Large intestine (tissue), 3 donors: ENCODE results near the gene FUT7. TPM values are rescaled to one million over a fixed set of nuclear protein-coding genes. Genes with fewer than 3 reads are reported as not detected.

Source experiments
- DNase-seq, 2 donors: peaks; one replicate each; pipeline versions ENCODE4 v3.0.0 to v3.0.0-alpha.2; 2013
- H3K27ac ChIP-seq: one replicate; pipeline ENCODE4 v1.5.1; 2013; ENCODE audit warnings: low read length
- H3K27me3 ChIP-seq: 2 replicates; pipeline ENCODE4 v1.6.1; 2013; ENCODE audit warnings: low read length; ENCODE audit not compliant: control insufficient read depth, insufficient read depth
- H3K36me3 ChIP-seq: 2 replicates; pipeline ENCODE4 v1.6.1; 2013; ENCODE audit warnings: low read length; ENCODE audit not compliant: control insufficient read depth, insufficient read depth
- H3K4me1 ChIP-seq: one replicate; pipeline ENCODE4 v1.6.1; 2013; ENCODE audit warnings: low read length; ENCODE audit not compliant: control insufficient read depth, insufficient read depth
- H3K4me3 ChIP-seq: one replicate; pipeline ENCODE4 v1.5.1; 2013; ENCODE audit warnings: low read length
- H3K9me3 ChIP-seq: one replicate; pipeline ENCODE4 v1.6.1; 2013; ENCODE audit warnings: mild to moderate bottlenecking, low read depth, low read length, moderate library complexity; ENCODE audit not compliant: control insufficient read depth
- WGBS: methylation state at CpG from one replicate; pipeline ENCODE4 v1.1.5; 2013; ENCODE audit warnings: low lambda C conversion rate; ENCODE audit not compliant: insufficient coverage; 5-methylcytosine and 5-hydroxymethylcytosine counted together
- polyA plus RNA-seq: library from polyadenylated mRNA; unstranded; fragments of 120-200 nt; gene quantifications from one replicate; pipeline ENCODE4 v1.2.1, GENCODE V29; 2013

Gene FUT7
- polyA plus RNA-seq, 1 donor, result 0.69 TPM

DNA sequence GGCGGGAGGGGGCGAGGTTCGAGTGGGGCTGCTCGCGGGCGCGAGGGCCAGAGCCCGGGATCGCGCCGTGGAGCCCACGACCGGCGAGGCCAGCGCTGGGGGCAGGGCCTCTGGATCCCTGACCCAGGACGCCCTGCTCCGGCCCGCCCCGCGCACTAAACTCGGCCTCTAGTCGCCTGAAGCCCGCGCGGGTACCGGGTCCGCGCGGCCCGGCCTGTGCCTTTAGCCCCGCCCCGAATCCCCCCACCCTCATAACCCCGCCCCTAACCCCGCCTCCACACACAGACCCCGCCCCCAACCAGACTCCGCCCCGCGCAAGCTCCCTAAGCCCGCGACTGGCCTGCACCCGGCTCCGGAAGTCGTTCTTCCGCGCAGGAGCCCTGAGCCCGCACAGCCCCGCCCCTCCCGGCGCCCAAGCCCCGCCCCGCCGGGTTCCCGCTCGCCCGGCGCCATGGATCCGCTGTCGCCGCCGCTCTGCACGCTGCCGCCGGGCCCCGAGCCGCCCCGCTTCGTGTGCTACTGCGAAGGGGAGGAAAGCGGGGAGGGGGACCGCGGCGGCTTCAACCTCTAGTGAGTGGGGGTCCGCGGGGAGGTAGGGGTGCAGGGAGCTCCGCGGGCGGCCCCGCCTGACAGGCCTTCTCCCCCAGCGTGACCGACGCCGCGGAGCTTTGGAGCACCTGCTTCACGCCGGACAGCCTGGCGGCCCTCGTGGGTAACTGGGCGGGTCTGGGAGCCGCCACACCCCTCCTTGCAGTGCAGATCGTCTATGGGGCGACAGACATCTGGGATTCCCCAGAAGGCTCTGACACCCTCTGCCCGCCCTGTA, 39.7 kb downstream of the FUT7 start, which contains the start of gene PAXX:
Gene PAXX, plus strand, starts transcription at position 430 of the 826 bp plus-strand sequence. Its CDS starts 22 bp downstream, at position 452.
- WGBS, result no CpG with 5 or more reads among the region's 92 CpGs
- H3K4me1 ChIP-seq, result peaks cover 32% of the 10 kb centered on the region
- H3K27ac ChIP-seq, result peak within 1 kb of the TSS; percentile 42
- H3K36me3 ChIP-seq, result peaks cover 6% of the 10 kb centered on the region
- peak within 1 kb of the TSS; percentile 69 for H3K4me3 ChIP-seq
- peaks cover 13% of the 10 kb centered on the region for H3K9me3 ChIP-seq
- peaks cover 43% of the 10 kb centered on the region for H3K27me3 ChIP-seq
- DNase-seq, result peak; percentile 88

DNA sequence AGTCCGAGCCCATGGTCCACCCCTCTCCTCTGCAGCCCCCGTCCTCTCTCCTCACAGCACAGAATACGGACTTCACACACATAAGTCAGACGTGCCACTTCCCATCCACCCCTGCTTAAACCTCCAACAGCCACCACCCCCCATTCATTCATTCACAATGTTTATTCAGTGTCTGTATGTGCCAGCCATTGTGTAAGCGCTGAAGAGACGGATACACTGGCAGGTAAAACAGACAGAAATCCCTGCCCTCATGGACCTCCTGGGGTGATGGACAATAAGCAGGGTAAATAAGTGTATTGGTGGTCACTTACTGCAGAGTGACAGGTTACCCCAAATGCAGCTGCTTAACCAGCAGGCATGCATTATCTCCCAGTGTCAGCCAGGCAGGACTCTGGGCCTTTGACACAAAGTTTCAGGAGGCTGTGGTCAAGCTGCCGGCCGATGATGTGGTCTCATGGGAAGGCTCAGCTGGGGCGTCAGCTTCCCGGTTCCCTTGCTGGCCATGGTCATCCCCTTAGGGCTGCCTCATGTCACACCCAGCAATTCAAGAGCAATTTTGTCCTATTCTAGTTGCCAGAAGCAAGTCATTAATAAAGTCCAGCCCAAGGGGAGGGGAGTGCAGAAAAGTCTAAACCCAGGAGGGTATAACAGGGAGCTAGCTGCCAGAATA, 41.5 kb downstream of the FUT7 start:
- DNase-seq, result no peak
- H3K4me3 ChIP-seq, result no peak overlapping the region
- WGBS, result no CpG with 5 or more reads among the region's 10 CpGs
- peaks cover 23% of the 10 kb centered on the region for H3K4me1 ChIP-seq
- peaks cover 14% of the 10 kb centered on the region for H3K9me3 ChIP-seq
- peaks cover 6% of the 10 kb centered on the region for H3K36me3 ChIP-seq
- H3K27ac ChIP-seq, result no peak overlapping the region
- H3K27me3 ChIP-seq, result peaks cover 41% of the 10 kb centered on the region

GRCh38 chr9:136988872-136989271, 43.0 kb downstream of the FUT7 start:
- no peak overlapping the region for H3K27ac ChIP-seq
- H3K36me3 ChIP-seq, result peaks cover 4% of the 10 kb centered on the region
- WGBS, result no CpG with 5 or more reads among the region's 4 CpGs
- peaks cover 43% of the 10 kb centered on the region for H3K27me3 ChIP-seq
- H3K9me3 ChIP-seq, result peaks cover 17% of the 10 kb centered on the region
- H3K4me3 ChIP-seq, result no peak overlapping the region
- peaks cover 24% of the 10 kb centered on the region for H3K4me1 ChIP-seq
- no peak for DNase-seq

DNA sequence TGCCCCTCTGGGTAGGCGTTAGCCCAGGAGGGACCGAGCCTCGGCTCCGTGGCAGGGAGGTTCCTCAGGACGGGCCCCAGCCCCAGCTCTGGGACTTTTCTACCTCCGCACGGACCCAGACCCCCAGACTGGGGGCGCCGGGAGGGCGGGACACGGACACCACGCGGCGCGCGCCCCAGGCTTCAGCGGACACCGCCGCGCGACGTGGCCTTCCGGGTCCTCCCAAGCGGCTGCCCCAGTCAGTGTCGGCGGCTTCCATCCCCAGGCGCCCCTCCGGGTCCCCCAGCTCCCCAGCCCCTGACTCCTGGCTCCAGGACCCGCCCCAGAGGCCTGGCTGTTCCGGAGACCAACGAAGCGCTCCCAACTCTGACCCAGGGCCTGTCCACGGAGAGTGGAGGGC, 46.0 kb downstream of the FUT7 start:
- peaks cover 13% of the 10 kb centered on the region for H3K9me3 ChIP-seq
- H3K27me3 ChIP-seq, result peaks cover 45% of the 10 kb centered on the region
- H3K36me3 ChIP-seq, result no peaks in the 10 kb centered on the region

DNA sequence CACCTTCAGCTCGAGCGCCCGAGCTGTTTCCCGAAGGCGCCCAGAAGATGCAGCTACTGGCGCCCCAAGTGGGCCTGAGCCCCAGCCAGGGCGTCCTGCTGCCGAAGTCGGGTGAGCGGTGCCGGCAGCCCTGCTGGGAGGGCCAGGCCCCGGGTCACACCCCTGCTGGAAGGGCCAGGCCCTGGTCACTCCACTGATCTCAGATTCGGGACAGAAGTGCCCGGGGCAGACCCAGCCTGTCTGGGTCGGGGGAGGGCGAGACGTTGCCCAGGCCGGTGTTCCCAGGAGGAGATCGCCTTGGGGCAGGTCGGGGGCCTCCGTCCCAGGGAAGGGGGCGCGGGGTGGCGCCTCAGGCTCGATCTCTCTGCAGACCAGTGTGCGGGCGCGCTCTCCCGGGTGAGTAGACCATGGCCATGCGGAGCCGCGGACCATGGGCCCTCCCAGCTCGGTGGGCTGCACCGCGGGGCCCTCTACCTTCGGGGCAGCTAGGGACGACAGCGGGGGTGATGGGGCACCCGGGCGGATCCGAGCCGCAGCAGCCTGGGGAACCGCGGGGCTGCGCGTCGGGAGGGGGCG, 46.8 kb downstream of the FUT7 start:
- no CpG with 5 or more reads among the region's 48 CpGs for WGBS
- peaks cover 10% of the 10 kb centered on the region for H3K4me1 ChIP-seq
- no peak for DNase-seq
- H3K27ac ChIP-seq, result no peak overlapping the region
- no peaks in the 10 kb centered on the region for H3K36me3 ChIP-seq
- no peak overlapping the region for H3K4me3 ChIP-seq
- peaks cover 45% of the 10 kb centered on the region for H3K27me3 ChIP-seq
- H3K9me3 ChIP-seq, result peaks cover 13% of the 10 kb centered on the region

More for the DNA sequence above, 46.0 kb downstream of the FUT7 start:
- peaks cover 10% of the 10 kb centered on the region for H3K4me1 ChIP-seq
- no peak for DNase-seq
- H3K4me3 ChIP-seq, result no peak overlapping the region
- 20% methylated on average over 1 of the region's 33 CpGs for WGBS
- H3K27ac ChIP-seq, result no peak overlapping the region

GRCh38 chr9:136984464-136985026, 47.3 kb downstream of the FUT7 start:
- Histone ChIP-seq H3K4me1 (peaks cover 10% of the 10 kb centered on the region), H3K27me3 (peaks cover 45% of the 10 kb centered on the region), H3K4me3 (no peak overlapping the region), H3K36me3 (no peaks in the 10 kb centered on the region), H3K27ac (no peak overlapping the region), H3K9me3 (peaks cover 13% of the 10 kb centered on the region)
- no CpG with 5 or more reads among the region's 29 CpGs for WGBS
- no peak for DNase-seq

GRCh38 chr9:136983656-136984314, 48.1 kb downstream of the FUT7 start:
- no peak for DNase-seq
- no CpG with 5 or more reads among the region's 11 CpGs for WGBS
- peaks cover 51% of the 10 kb centered on the region for H3K27me3 ChIP-seq
- peaks cover 10% of the 10 kb centered on the region for H3K4me1 ChIP-seq
- no peak overlapping the region for H3K27ac ChIP-seq
- peaks cover 13% of the 10 kb centered on the region for H3K9me3 ChIP-seq
- H3K36me3 ChIP-seq, result no peaks in the 10 kb centered on the region
- no peak overlapping the region for H3K4me3 ChIP-seq

- WGBS, result no CpG with 5 or more reads among the region's 9 CpGs
- no peak overlapping the region for H3K4me3 ChIP-seq
- H3K9me3 ChIP-seq, result peaks cover 13% of the 10 kb centered on the region
- no peaks in the 10 kb centered on the region for H3K36me3 ChIP-seq
- DNase-seq, result no peak
- H3K27me3 ChIP-seq, result peaks cover 50% of the 10 kb centered on the region
- H3K27ac ChIP-seq, result no peak overlapping the region
- H3K4me1 ChIP-seq, result peaks cover 11% of the 10 kb centered on the region
Observed at GRCh38 chr9:136983167-136983566, 48.7 kb downstream of the FUT7 start.

DNA sequence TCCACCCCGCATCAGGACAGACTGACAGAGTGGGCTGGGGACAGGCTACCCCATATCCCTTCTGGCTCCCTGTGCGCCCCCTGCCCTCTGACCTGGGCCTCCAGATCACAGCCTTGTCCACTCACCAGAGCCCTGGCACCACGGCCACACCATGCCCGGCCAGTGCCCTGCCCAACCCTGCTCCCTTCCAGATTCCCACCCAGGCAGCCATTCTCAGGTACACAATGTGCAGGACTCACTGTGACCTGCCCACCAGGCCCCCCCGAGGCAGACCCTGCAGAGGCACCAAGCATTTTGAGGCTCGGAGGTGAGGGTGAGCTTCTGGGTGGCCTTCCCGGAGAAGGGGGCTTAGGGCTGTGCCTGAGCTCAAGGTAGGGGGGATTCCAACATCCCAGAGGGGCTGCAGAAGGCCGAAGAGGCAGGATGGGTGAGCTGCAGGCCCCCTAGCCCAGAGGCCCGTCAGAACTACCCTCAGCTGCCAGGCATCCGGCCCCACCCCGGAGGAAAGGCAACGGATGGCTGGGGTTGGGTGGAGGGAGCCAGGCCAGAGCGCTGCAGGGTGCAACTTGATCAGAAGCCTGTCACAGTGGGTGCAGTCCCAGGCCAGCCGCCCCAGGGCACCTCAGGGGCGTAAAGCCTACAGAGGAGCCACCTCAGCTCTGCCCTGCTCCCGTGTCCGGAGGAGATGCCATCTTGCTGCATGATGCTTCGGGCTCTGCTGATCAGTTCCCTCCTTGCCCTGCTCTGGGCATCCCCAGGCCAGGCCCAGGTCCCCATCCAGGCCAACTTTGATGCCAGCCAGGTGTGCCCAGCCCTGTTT, 49.4 kb downstream of the FUT7 start, which contains the start of gene LCNL1:
Gene LCNL1, plus strand, starts transcription at position 762 of the 820 bp plus-strand sequence. CDS start 594 bp downstream, outside the sequence.
- no peak within 1 kb of the TSS for H3K4me3 ChIP-seq
- H3K36me3 ChIP-seq, result no peaks in the 10 kb centered on the region
- WGBS, result no CpG with 5 or more reads among the region's 18 CpGs
- H3K27ac ChIP-seq, result no peak within 1 kb of the TSS
- peaks cover 13% of the 10 kb centered on the region for H3K9me3 ChIP-seq
- H3K27me3 ChIP-seq, result peaks cover 53% of the 10 kb centered on the region
- DNase-seq, result no peak
- peaks cover 16% of the 10 kb centered on the region for H3K4me1 ChIP-seq
